K562 (cell line): ENCODE data around the gene ROBO1. TPM values are rescaled to one million over a fixed set of nuclear protein-coding genes. Genes with fewer than 3 reads are reported as not detected.

Source experiments
- ATF1 ChIP-seq, 2 experiments: fragments of 450-650 bp in 1 of 2; IDR thresholded peaks; 2 replicates each; pipeline ENCODE4 v1.6.1; 2016; ENCODE audit warnings: missing compliant biosample characterization in 1 of 2, missing genetic modification characterization in 1 of 2
- polyA plus RNA-seq, 8 experiments: library from polyadenylated mRNA; depleted of rRNA in 4 of 8; stranded (reverse) in 5 of 8; unstranded in 3 of 8; fragments of >200 nt; fragmentation: Nextera tagmentation in 2 of 8; fragmentation: Illumina TruSeq in 1 of 8; extraction: Ambion mirVana in 2 of 8; extraction: Trizol in 1 of 8; gene quantifications; 2 replicates each; pipeline versions ENCODE4 v1.2.1 to v1.2.3, GENCODE V29; 2011 to 2014; ENCODE audit warnings: inconsistent platforms in 1 of 8, missing spikeins in 1 of 8
- total RNA-seq, 7 experiments: library from RNA; depleted of rRNA in 6 of 7; stranded (reverse); fragments of >200 nt in 6 of 7; fragmentation: Illumina TruSeq in 2 of 7; extraction: Trizol in 2 of 7; gene quantifications; 2 replicates each; pipeline versions ENCODE4 v1.2.1 to v1.2.3, GENCODE V29; 2011 to 2021; ENCODE audit warnings: low replicate concordance in 1 of 7
- TF ChIP-seq, protein P1 (sequence below): fragments of 450-650 bp; IDR thresholded peaks from 2 replicates; pipeline ENCODE4 v1.6.1; 2016; ENCODE audit warnings: mild to moderate bottlenecking, moderate library complexity

ROBO1 gene
- total and polyA plus RNA-seq, 9 of the 15 experiments (the other 6 are each of a cell fraction or from before 2014, with no cell fraction given) = 0.01 to 0.53 (median 0.17) TPM; not detected in 5

DNA sequence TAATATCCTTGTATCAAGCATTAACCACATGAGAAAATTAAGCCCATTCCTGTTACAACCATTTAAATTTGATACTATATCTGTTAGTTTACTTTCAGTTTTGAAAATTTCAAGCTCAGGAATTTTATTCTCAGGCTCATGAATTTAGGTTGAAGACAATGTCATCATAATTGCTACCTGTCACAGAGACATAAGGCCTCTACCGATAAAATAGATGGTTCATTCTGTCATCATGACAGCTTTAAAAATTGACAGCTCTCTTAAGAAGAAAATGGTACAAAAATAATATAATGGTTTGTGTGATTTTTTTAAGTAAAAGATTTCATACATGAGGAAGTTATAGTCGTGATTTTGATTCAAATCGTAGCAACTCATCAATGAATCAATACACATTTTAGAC lies 1003.2 kb downstream of the ROBO1 start (continued):
- TF ChIP-seq, protein P1, sequence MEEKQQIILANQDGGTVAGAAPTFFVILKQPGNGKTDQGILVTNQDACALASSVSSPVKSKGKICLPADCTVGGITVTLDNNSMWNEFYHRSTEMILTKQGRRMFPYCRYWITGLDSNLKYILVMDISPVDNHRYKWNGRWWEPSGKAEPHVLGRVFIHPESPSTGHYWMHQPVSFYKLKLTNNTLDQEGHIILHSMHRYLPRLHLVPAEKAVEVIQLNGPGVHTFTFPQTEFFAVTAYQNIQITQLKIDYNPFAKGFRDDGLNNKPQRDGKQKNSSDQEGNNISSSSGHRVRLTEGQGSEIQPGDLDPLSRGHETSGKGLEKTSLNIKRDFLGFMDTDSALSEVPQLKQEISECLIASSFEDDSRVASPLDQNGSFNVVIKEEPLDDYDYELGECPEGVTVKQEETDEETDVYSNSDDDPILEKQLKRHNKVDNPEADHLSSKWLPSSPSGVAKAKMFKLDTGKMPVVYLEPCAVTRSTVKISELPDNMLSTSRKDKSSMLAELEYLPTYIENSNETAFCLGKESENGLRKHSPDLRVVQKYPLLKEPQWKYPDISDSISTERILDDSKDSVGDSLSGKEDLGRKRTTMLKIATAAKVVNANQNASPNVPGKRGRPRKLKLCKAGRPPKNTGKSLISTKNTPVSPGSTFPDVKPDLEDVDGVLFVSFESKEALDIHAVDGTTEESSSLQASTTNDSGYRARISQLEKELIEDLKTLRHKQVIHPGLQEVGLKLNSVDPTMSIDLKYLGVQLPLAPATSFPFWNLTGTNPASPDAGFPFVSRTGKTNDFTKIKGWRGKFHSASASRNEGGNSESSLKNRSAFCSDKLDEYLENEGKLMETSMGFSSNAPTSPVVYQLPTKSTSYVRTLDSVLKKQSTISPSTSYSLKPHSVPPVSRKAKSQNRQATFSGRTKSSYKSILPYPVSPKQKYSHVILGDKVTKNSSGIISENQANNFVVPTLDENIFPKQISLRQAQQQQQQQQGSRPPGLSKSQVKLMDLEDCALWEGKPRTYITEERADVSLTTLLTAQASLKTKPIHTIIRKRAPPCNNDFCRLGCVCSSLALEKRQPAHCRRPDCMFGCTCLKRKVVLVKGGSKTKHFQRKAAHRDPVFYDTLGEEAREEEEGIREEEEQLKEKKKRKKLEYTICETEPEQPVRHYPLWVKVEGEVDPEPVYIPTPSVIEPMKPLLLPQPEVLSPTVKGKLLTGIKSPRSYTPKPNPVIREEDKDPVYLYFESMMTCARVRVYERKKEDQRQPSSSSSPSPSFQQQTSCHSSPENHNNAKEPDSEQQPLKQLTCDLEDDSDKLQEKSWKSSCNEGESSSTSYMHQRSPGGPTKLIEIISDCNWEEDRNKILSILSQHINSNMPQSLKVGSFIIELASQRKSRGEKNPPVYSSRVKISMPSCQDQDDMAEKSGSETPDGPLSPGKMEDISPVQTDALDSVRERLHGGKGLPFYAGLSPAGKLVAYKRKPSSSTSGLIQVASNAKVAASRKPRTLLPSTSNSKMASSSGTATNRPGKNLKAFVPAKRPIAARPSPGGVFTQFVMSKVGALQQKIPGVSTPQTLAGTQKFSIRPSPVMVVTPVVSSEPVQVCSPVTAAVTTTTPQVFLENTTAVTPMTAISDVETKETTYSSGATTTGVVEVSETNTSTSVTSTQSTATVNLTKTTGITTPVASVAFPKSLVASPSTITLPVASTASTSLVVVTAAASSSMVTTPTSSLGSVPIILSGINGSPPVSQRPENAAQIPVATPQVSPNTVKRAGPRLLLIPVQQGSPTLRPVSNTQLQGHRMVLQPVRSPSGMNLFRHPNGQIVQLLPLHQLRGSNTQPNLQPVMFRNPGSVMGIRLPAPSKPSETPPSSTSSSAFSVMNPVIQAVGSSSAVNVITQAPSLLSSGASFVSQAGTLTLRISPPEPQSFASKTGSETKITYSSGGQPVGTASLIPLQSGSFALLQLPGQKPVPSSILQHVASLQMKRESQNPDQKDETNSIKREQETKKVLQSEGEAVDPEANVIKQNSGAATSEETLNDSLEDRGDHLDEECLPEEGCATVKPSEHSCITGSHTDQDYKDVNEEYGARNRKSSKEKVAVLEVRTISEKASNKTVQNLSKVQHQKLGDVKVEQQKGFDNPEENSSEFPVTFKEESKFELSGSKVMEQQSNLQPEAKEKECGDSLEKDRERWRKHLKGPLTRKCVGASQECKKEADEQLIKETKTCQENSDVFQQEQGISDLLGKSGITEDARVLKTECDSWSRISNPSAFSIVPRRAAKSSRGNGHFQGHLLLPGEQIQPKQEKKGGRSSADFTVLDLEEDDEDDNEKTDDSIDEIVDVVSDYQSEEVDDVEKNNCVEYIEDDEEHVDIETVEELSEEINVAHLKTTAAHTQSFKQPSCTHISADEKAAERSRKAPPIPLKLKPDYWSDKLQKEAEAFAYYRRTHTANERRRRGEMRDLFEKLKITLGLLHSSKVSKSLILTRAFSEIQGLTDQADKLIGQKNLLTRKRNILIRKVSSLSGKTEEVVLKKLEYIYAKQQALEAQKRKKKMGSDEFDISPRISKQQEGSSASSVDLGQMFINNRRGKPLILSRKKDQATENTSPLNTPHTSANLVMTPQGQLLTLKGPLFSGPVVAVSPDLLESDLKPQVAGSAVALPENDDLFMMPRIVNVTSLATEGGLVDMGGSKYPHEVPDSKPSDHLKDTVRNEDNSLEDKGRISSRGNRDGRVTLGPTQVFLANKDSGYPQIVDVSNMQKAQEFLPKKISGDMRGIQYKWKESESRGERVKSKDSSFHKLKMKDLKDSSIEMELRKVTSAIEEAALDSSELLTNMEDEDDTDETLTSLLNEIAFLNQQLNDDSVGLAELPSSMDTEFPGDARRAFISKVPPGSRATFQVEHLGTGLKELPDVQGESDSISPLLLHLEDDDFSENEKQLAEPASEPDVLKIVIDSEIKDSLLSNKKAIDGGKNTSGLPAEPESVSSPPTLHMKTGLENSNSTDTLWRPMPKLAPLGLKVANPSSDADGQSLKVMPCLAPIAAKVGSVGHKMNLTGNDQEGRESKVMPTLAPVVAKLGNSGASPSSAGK = no peak
- TF ChIP-seq ATF1 (CRISPR knock-in tag; IDR thresholded peaks at IDR 0.05) (no peak), ATF1 (tag; IDR thresholded peaks at IDR 0.05) (no peak)
